Measurements from ENCODE around the gene SLC5A2.
"Not testable (repeated sequence)": the region's sequence is repeated elsewhere in the genome, so short reads cannot be mapped to it uniquely, and the experiment has no call there.

SLC5A2 gene

DNA sequence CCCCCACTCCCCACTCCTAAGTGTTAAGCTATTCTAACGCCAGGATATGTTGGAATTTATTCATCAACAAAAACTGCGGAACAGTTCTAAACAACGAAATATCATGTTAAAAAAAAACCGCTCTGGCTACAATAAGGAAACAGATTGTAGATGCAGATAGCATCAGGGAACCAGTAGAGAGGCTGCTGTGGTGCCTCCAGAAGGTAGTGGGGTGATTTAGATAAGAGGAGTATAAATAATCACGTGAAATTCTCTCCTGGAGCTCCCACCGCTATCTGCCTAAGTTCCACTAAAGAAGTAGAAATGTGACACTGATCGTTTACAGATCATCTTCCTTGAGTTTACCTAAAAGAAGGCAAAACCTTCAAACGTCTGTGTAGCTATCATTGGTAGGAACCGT, 52.8 kb downstream of the SLC5A2 start:
- TF ChIP-seq, protein P1, sequence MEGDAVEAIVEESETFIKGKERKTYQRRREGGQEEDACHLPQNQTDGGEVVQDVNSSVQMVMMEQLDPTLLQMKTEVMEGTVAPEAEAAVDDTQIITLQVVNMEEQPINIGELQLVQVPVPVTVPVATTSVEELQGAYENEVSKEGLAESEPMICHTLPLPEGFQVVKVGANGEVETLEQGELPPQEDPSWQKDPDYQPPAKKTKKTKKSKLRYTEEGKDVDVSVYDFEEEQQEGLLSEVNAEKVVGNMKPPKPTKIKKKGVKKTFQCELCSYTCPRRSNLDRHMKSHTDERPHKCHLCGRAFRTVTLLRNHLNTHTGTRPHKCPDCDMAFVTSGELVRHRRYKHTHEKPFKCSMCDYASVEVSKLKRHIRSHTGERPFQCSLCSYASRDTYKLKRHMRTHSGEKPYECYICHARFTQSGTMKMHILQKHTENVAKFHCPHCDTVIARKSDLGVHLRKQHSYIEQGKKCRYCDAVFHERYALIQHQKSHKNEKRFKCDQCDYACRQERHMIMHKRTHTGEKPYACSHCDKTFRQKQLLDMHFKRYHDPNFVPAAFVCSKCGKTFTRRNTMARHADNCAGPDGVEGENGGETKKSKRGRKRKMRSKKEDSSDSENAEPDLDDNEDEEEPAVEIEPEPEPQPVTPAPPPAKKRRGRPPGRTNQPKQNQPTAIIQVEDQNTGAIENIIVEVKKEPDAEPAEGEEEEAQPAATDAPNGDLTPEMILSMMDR (IDR thresholded peaks at IDR 0.05) = no peak
- Histone ChIP-seq H3K27ac (no peak overlapping the region), H3K4me3 (no peak overlapping the region)
- no peak for DNase-seq (ENCODE audit: low spot score)

DNA sequence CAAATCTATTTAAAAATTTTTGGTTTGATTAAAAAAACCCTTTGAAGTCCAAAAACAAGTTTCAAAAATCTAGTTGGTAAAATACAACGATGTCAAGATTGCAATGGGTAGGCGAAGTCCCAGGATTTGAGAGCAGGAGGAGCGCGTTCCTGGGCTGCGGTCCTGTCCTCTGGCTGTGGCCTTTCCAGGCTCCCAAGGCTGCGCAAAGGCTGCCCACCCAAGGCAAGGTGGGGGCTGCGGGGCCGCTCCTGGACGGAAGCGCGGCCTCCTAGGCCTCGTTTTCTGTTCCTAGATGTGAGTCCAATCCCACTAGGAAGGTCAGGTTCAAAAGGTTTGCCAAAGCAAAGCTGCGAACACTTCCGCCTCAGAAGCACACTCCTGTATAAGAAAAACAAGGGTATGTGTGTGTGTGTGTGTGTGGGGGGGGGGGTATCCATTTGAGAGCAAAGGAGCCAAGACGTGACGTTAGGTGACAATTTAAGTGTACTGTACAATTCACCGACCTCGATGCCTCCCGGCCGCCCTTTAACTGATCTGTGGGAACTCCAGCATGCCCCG, 54.0 kb downstream of the SLC5A2 start:
- TF ChIP-seq, protein P1 (IDR thresholded peaks at IDR 0.05) = no peak
- DNase-seq (ENCODE audit: low spot score) = no peak
- peak overlapping the region; percentile 63 for H3K4me3 ChIP-seq
- no peak overlapping the region for H3K27ac ChIP-seq

DNA sequence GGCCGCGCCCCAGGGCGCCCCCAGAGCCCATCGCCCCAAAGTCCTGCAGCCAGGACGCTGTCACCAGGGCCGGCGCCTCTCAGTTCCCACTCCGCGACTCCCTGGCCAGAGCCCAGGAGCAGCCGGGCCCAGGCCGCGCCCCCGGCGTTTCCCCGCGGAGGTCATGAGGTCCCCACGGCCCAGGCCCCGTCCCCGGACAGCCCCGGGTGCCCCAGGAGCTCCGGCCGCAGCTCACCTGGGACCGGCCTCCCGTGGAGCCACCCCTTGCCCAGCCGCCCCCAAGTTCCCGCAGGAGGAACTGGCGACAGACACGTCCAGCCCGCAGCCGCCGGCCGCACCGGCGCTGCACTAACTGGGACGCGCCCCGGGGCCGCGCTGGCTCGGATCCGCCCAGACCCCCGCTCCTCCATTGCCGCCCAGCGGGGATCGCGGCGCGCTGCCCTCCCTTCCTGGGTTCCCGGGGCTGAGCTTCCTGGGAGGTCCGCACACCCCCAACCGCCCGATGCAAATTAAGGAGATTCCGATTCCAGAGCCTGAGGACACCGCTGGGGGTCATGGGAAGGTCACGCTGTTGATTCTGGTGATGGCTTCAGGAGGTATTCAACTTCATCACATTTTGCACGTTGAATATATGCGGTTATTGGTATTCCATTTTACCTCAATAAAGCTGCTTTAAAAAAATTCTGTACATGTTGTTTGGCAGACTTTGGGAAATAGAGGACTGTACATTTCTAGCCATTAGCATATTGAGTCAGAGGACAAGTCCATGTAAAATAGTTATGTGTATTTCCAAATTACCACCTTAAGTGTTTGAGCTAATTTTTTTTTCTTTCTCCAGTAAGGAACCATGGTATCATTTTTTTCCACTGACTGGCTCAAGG, 54.7 kb downstream of the SLC5A2 start:
- H3K27ac ChIP-seq = no peak overlapping the region
- TF ChIP-seq, protein P1 (IDR thresholded peaks at IDR 0.05) = no peak
- no peak for DNase-seq (ENCODE audit: low spot score)
- peak overlapping the region; percentile 63 for H3K4me3 ChIP-seq

DNA sequence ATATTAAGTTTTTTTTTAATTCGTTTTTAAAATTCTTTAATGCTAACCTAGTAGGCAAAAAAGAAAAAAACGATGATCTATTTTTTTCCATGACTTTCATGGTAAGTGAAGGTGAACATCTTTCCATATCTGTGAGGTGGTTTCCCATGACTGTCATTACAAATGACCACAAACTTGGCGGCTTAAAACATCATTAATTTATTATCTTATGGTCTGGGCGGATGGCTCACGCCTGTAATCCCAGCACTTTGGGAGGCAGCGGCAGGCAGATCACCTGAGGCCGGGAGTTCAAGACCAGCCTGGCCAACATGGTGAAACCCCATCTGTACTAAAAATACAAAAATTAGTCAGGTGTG, 55.3 kb downstream of the SLC5A2 start:
- not testable (repeated sequence) for DNase-seq (ENCODE audit: low spot score); H3K27ac ChIP-seq

DNA sequence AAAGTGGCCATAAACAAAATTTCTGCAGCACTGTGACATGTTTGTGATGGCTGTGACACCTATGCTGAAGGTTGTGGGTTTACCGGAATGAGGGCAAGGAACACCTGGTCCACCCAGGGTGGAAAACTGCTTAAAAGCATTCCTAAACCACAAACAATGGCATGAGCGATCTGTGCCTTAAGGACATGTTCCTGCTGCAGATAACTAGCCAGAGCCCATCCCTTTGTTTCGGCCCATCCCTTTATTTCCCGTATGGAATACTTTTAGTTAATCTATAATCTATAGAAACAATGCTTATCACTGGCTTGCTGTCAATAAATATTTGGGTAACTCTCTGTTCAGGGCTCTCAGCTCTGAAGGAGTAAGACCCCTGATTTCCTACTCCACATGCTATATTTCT, 56.8 kb downstream of the SLC5A2 start:
- H3K27ac ChIP-seq; DNase-seq (ENCODE audit: low spot score); H3K4me3 ChIP-seq: not testable (repeated sequence)

More for the DNA sequence above, 55.3 kb downstream of the SLC5A2 start:
- not testable (repeated sequence) for H3K4me3 ChIP-seq
